Measurements from ENCODE around the gene MGARP.

DNA sequence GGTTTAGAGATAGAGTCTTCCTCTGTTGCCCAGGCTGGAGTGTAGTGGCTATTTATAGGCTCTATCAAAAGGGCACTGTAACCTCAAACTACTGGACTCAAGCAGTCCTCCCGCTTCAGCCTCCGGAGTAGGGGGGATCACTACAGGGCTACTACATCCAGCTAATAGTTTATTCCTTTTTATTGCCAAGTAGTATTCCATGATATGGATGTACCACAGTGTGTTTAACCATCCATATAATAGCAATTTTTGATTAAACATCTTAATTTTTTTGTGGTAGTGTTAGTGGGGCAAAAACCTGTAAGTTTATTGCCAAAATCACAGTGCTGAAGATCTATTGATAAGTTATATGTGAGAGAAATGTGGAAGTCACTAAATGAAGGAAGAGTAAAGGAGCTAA is 24.9 kb upstream of the MGARP start:
- TF ChIP-seq CTCF (conservative IDR thresholded peaks at IDR 0.05 in 1 of 2, IDR thresholded peaks at IDR 0.05 in 1 of 2; ENCODE audit: low read depth in 1 of 2, low read length in 2 of 2) (no peak), EZH2 (IDR thresholded peaks at IDR 0.05; ENCODE audit: low read length, missing control alignments) (no peak)

Data from fibroblast of lung (primary cell).